ENCODE measurements around the gene ACSL1. TPM values are rescaled to one million over a fixed set of nuclear protein-coding genes. Genes with fewer than 3 reads are reported as not detected.

ACSL1 gene
- total RNA-seq, 1 donor from 2014 or later: 6.4 TPM

DNA sequence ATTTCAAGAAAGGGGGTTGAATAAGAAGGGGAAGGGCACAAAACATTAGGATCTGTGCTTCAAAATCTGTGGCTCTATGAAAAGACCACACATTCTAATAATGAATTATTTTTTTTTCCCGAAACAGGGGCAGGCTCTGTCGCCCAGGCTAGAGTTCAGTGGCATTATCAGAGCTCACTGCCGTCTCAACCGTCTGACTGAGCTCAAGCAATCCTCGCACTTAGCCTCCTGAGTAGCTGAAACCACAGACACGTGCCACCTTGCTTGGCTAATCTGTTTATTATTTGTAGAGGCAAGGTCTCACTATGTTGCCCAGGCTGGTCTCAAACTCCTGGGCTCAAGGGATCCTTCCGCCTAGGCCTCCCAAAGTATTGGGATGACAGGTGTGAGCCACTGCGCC is 33.4 kb downstream of the ACSL1 start:
- H3K4me3 Mint-ChIP-seq (ENCODE audit: low read depth): no peak overlapping the region
- no peak for DNase-seq (ENCODE audit: low spot score, unreplicated experiment)
- H3K36me3 Mint-ChIP-seq (ENCODE audit: insufficient read depth): peaks cover 3% of the 10 kb centered on the region
- peaks cover 22% of the 10 kb centered on the region for H3K27me3 Mint-ChIP-seq
- H3K4me1 Mint-ChIP-seq (ENCODE audit: low read depth): no peaks in the 10 kb centered on the region
- H3K9me3 Mint-ChIP-seq (ENCODE audit: low read depth): peaks cover 4% of the 10 kb centered on the region
- TF ChIP-seq, protein P1, sequence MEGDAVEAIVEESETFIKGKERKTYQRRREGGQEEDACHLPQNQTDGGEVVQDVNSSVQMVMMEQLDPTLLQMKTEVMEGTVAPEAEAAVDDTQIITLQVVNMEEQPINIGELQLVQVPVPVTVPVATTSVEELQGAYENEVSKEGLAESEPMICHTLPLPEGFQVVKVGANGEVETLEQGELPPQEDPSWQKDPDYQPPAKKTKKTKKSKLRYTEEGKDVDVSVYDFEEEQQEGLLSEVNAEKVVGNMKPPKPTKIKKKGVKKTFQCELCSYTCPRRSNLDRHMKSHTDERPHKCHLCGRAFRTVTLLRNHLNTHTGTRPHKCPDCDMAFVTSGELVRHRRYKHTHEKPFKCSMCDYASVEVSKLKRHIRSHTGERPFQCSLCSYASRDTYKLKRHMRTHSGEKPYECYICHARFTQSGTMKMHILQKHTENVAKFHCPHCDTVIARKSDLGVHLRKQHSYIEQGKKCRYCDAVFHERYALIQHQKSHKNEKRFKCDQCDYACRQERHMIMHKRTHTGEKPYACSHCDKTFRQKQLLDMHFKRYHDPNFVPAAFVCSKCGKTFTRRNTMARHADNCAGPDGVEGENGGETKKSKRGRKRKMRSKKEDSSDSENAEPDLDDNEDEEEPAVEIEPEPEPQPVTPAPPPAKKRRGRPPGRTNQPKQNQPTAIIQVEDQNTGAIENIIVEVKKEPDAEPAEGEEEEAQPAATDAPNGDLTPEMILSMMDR (IDR thresholded peaks at IDR 0.05; ENCODE audit: unreplicated experiment): no peak
- H3K27ac Mint-ChIP-seq: no peak overlapping the region

DNA sequence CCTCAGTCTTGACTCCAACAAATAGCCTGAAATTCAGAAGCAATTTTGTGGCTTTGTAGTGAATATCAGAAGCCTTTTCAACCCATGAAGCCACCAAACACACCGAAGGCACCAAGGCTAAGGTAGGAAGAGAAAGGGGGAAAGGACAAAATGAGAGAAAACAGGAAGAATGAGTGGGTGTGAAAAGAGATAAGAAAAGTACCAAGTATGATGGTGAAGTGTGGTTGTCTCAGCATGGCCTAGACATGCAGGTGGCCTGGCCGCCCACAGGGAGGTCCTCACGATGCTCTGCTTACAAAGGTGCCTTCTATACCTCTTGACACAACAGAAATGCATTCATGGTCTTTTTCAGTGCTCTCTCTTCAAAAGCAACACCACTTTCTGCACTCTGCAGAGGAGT is 34.9 kb downstream of the ACSL1 start:
- no peak for DNase-seq (ENCODE audit: low spot score, unreplicated experiment)
- H3K27me3 Mint-ChIP-seq: peaks cover 22% of the 10 kb centered on the region
- TF ChIP-seq, protein P1 (IDR thresholded peaks at IDR 0.05; ENCODE audit: unreplicated experiment): no peak
- no peak overlapping the region for H3K27ac Mint-ChIP-seq
- no peak overlapping the region for H3K4me3 Mint-ChIP-seq (ENCODE audit: low read depth)
- no peaks in the 10 kb centered on the region for H3K36me3 Mint-ChIP-seq (ENCODE audit: insufficient read depth)
- H3K9me3 Mint-ChIP-seq (ENCODE audit: low read depth): no peaks in the 10 kb centered on the region
- no peaks in the 10 kb centered on the region for H3K4me1 Mint-ChIP-seq (ENCODE audit: low read depth)

DNA sequence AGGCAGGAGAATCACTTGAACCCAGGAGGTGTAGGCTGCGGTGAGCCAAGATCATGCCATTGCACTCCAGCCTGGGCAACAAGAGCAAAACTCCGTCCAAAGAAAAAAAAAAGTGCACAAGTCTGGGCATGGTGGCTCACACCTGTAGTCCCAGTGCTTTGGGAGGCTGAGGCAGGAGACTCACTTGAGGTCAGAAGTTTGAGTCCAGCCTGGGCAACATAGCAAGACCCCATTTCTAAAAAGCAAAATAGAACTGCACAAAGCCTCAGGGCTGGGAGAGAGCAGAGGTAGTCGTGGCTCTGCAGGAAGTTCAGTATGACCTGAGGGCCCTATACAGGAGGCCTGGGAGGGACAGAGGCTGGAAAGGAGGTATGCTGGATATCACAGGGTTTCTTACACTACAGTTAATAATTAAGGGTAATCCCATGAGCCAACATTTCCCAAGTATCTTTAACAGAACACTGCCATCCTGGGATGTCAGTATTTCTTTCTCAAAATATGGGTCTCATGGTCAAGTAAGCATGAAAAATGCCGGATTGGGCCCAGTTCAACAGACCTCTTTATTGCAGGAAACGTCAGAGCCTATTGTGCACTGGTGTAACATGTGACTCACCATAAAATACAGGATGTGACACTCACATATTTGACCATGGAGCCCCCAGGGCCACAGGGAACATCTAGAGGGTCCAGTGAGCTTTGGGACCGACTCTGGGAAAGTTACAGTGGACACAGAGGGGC is 37.8 kb downstream of the ACSL1 start:
- no peak for DNase-seq (ENCODE audit: low spot score, unreplicated experiment)
- H3K4me3 Mint-ChIP-seq (ENCODE audit: low read depth): no peak overlapping the region
- TF ChIP-seq, protein P1 (IDR thresholded peaks at IDR 0.05; ENCODE audit: unreplicated experiment): no peak

DNA sequence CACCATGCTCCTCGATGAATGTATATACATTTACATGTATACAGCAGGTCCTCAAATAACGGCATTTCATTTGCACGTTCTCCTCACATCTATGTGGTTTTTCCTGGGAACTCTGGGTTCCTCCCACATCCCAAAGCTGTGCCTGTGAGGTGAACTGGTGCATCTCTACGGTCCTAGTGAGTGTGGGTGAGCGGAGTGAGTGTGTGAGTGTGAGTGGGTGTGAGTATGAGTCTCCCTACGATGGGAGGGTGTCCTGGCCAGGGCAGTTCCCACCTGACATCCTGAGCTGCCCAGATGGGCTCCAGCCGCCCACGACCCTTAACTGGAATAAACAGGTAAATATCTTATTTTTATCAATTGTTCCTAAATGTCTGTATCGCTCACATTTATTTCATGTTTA is 40.0 kb downstream of the ACSL1 start:
- no peaks in the 10 kb centered on the region for H3K36me3 Mint-ChIP-seq (ENCODE audit: insufficient read depth)
- no peak overlapping the region for H3K4me3 Mint-ChIP-seq (ENCODE audit: low read depth)
- no peaks in the 10 kb centered on the region for H3K4me1 Mint-ChIP-seq (ENCODE audit: low read depth)
- TF ChIP-seq, protein P1 (IDR thresholded peaks at IDR 0.05; ENCODE audit: unreplicated experiment): no peak
- H3K27ac Mint-ChIP-seq: no peak overlapping the region
- DNase-seq (ENCODE audit: low spot score, unreplicated experiment): no peak
- H3K27me3 Mint-ChIP-seq: peaks cover 25% of the 10 kb centered on the region
- H3K9me3 Mint-ChIP-seq (ENCODE audit: low read depth): no peaks in the 10 kb centered on the region

More for the DNA sequence above, 37.8 kb downstream of the ACSL1 start:
- Mint-ChIP-seq H3K9me3 (ENCODE audit: low read depth) (no peaks in the 10 kb centered on the region), H3K4me1 (ENCODE audit: low read depth) (no peaks in the 10 kb centered on the region), H3K27me3 (peaks cover 21% of the 10 kb centered on the region), H3K36me3 (ENCODE audit: insufficient read depth) (no peaks in the 10 kb centered on the region), H3K27ac (no peak overlapping the region)

DNA sequence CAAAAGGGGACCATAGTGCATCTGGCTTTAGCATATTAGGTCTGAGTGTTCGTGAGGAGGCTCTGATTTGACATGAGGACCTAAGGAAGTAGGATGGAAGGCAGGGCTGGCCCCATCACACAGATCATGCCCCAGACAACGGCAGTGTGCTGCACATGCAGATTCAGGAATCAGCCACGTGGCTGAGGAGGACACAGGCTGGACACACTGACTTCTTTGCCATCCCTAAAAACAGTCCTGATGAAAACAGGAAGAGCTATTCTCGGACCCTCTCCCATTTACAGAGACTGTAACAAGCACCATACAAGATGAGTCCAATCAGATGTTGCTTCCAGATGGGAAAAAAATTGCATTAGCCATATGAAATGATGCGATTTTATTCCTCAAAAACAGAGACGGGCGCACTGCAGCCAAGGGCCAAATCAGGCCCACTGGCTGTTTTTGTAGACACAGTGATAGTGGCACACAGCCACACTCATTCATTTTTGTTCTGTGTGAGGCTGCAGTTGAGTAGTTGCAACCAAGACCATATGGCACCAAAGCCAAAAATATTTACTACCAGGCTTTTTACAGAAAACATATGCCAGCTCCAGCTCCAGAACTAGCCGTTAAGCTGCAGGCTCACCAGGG is 41.0 kb downstream of the ACSL1 start:
- TF ChIP-seq, protein P1 (IDR thresholded peaks at IDR 0.05; ENCODE audit: unreplicated experiment): no peak
- Mint-ChIP-seq H3K27me3 (peaks cover 18% of the 10 kb centered on the region), H3K27ac (no peak overlapping the region), H3K9me3 (ENCODE audit: low read depth) (no peaks in the 10 kb centered on the region), H3K4me3 (ENCODE audit: low read depth) (no peak overlapping the region), H3K4me1 (ENCODE audit: low read depth) (no peaks in the 10 kb centered on the region), H3K36me3 (ENCODE audit: insufficient read depth) (no peaks in the 10 kb centered on the region)
- DNase-seq (ENCODE audit: low spot score, unreplicated experiment): no peak
